RWPE2 (cell line): Measurements from ENCODE around the gene METTL26.
A peak's percentile ranks its signal among the peaks of the same experiment; 100 is the strongest.

Source experiments
- ATAC-seq: fragments of 200-7000 bp; cut with Tn5 transposase; 3 replicates; pipeline ENCODE4 v1.9.1; 2021; ENCODE audit warnings: low read depth
- DNase-seq: peaks from one replicate; pipeline ENCODE4 v3.0.0-alpha.2; 2020; ENCODE audit warnings: low spot score
- H3K27ac ChIP-seq: fragments of 450-650 bp; 2 replicates; pipeline ENCODE4 v1.5.1; 2017; ENCODE audit warnings: mild to moderate bottlenecking; ENCODE audit not compliant: poor library complexity, severe bottlenecking
- H3K27me3 ChIP-seq: fragments of 250-450 bp; sonication (Bioruptor Pico); 2 replicates; pipeline ENCODE4 v1.5.1; 2021; ENCODE audit warnings: mild to moderate bottlenecking, moderate library complexity; ENCODE audit not compliant: insufficient read depth, poor library complexity, severe bottlenecking
- H3K36me3 ChIP-seq: fragments of 250-450 bp; sonication (Bioruptor Pico); 2 replicates; pipeline ENCODE4 v1.5.1; 2020; ENCODE audit warnings: low read depth, mild to moderate bottlenecking, moderate library complexity
- H3K4me1 ChIP-seq: fragments of 250-450 bp; sonication (Bioruptor Pico); 2 replicates; pipeline ENCODE4 v1.5.1; 2021; ENCODE audit warnings: mild to moderate bottlenecking, moderate library complexity; ENCODE audit not compliant: insufficient read depth, poor library complexity, severe bottlenecking
- H3K4me3 ChIP-seq: fragments of 250-450 bp; sonication (Bioruptor Pico); 2 replicates; pipeline ENCODE4 v1.5.1; 2021; ENCODE audit warnings: mild to moderate bottlenecking, moderate library complexity; ENCODE audit not compliant: severe bottlenecking
- H3K9me3 ChIP-seq: fragments of 250-450 bp; sonication (Bioruptor Pico); 2 replicates; pipeline ENCODE4 v1.5.1; 2021; ENCODE audit warnings: mild to moderate bottlenecking, moderate library complexity; ENCODE audit not compliant: severe bottlenecking
- TF ChIP-seq, protein P1 (sequence below): fragments of 450-650 bp; IDR thresholded peaks from one replicate; pipeline ENCODE4 v1.5.1; 2017; ENCODE audit warnings: mild to moderate bottlenecking, moderate library complexity; ENCODE audit not compliant: poor library complexity, severe bottlenecking

METTL26 gene

DNA sequence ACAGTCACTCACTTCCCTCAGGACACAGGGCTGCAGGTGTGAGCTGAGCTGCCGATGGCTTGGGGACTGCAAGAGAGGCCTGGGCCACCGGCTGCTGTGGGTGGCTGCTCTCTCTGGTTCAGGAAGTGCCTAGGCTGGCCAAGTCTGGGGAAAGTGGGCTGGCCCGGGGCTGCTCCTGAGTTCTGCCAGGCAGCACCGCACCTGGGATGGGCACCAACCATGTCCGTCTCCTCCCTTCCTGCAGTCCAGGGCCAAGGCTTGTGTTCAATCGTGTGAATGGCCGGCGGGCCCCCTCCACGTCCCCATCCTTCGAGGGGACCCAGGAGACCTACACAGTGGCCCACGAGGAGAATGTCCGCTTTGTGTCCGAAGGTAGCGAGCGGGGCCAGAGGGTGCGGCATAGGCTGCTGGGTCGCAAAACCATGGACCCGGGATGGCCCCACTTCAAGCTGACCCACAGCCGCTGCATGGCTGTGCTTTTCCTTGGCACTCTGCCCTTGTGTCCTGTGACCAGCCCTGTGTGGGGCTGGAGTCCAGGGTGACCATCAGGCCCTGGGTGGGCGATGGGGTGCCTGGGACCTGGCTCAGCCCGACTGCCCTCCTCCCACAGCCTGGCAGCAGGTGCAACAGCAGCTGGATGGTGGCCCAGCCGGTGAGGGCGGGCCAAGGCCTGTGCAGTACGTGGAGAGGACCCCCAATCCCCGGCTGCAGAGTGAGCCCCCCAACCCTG, 11.2 kb upstream of the METTL26 start:
- no peaks in the 10 kb centered on the region for H3K27me3 ChIP-seq
- no peaks in the 10 kb centered on the region for H3K9me3 ChIP-seq
- TF ChIP-seq, protein P1, sequence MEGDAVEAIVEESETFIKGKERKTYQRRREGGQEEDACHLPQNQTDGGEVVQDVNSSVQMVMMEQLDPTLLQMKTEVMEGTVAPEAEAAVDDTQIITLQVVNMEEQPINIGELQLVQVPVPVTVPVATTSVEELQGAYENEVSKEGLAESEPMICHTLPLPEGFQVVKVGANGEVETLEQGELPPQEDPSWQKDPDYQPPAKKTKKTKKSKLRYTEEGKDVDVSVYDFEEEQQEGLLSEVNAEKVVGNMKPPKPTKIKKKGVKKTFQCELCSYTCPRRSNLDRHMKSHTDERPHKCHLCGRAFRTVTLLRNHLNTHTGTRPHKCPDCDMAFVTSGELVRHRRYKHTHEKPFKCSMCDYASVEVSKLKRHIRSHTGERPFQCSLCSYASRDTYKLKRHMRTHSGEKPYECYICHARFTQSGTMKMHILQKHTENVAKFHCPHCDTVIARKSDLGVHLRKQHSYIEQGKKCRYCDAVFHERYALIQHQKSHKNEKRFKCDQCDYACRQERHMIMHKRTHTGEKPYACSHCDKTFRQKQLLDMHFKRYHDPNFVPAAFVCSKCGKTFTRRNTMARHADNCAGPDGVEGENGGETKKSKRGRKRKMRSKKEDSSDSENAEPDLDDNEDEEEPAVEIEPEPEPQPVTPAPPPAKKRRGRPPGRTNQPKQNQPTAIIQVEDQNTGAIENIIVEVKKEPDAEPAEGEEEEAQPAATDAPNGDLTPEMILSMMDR: no peak
- no peak overlapping the region for H3K4me3 ChIP-seq
- peaks cover 3% of the 10 kb centered on the region; the same call in 1 of the 2 replicates for H3K36me3 ChIP-seq
- DNase-seq (no peak), ATAC-seq (no peak)
- H3K27ac ChIP-seq: peak overlapping the region; percentile 79
- H3K4me1 ChIP-seq: peaks cover 18% of the 10 kb centered on the region

DNA sequence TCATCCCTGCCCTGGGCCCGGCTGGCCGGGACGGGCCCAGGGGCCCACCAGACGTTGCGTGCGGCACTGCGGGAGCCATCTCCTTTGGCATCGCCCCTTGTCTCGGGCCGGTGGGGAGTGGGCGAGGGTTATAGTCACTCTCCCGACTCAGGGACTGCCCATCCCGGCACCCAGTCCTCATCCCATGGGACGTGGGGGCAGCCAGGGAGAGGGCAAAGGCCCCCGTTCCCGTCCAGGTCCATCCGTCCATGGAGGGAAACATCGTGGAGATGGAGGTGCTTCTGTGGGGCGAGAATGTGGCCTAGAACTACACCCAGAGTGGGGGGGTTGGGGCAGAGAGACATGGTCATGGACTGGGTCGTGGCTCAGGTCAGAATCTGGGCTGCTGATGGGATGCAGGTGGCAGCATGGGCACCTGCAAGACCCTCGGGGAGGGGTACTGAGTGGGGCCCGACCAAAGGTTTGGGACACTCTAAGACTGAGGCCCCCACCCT, 10.6 kb upstream of the METTL26 start:
- H3K36me3 ChIP-seq: 0 out of 2 replicates have a peak, but pooled peaks cover 3% of the 10 kb centered on the region
- H3K27me3 ChIP-seq: no peaks in the 10 kb centered on the region
- ATAC-seq (no peak), DNase-seq (no peak)
- TF ChIP-seq, protein P1: no peak
- peaks cover 18% of the 10 kb centered on the region for H3K4me1 ChIP-seq
- H3K9me3 ChIP-seq: no peaks in the 10 kb centered on the region
- no peak overlapping the region for H3K4me3 ChIP-seq
- peak overlapping the region; percentile 5 for H3K27ac ChIP-seq

DNA sequence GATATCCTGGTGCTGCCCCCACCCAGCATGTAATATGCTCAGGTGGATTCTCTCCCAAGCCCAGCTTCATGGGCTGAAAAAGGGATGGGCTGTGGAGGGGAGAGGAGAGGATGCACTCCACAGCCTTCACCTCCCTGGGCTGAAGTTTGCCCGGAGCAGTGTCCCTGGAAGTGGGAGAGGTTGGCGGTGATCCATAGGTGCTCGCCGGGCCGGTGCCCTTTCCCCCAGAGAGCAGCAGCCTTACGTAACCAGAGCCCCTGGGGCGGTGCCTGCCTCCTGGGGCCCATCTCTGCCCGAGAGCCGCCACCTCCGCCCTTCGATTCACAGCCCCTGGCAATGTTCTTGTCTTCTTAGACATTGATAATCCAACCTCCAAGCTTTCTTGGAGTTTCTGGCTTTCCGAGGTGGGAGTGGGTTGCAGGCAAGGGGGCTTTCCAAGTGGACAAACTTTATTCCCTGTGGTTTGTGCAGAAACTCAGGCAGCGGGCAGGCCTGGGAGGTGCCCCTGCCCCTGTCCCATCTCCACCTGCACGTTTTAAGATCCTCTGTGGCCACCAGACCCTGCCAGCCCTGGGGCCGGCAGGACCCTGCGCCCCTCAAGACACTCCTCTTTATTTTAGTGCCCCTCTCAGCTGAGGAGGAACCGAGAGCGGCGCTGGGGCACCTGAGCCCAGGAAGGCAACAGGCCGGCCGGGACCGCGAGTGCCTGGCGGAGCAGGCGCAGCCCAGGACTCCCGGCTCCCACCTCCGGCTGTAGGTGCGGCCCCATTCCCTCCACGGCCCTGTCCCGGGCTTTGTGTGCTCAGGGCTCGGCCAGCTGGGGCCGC, 10.0 kb upstream of the METTL26 start:
- H3K4me1 ChIP-seq: peaks cover 18% of the 10 kb centered on the region
- no peaks in the 10 kb centered on the region for H3K9me3 ChIP-seq
- no peak for DNase-seq
- peak; percentile 2; the same call in 1 of the 3 replicates for ATAC-seq
- TF ChIP-seq, protein P1: no peak
- H3K4me3 ChIP-seq: no peak overlapping the region
- peak overlapping the region; percentile 5 for H3K27ac ChIP-seq
- no peaks in the 10 kb centered on the region for H3K27me3 ChIP-seq
- 0 out of 2 replicates have a peak, but pooled peaks cover 3% of the 10 kb centered on the region for H3K36me3 ChIP-seq

DNA sequence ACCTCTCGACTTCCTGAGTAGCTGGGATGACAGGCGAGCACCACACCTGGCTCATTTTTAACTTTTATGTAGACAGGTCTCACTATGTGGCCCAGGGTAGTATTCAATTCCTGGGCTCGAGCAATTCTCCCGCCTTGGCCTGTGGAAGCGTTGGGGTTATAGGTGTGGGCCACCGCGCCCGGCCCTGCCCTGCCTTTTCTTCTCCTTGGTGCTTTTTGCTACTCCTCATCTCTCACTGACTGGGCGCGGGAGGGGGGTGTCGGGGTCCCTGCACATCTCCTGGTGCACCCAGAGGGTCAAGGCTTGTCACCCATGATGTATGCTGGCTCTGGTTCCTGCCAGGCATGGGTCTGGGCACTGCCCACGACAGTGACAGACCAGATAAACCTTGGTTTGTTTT, 8.5 kb upstream of the METTL26 start:
- H3K36me3 ChIP-seq: no peaks in the 10 kb centered on the region
- H3K27ac ChIP-seq: no peak overlapping the region
- H3K4me3 ChIP-seq: no peak overlapping the region
- H3K27me3 ChIP-seq: no peaks in the 10 kb centered on the region
- no peak for ATAC-seq
- DNase-seq: no peak
- TF ChIP-seq, protein P1: no peak
- H3K9me3 ChIP-seq: no peaks in the 10 kb centered on the region
- peaks cover 13% of the 10 kb centered on the region for H3K4me1 ChIP-seq
